DMS79 treated with DMSO at 0.1 percent for 48 hours (cell line): ENCODE data around the gene SEC16B.

Source experiments
- DNase-seq: peaks from one replicate; lab custom pipeline; 2025; lab: John Stamatoyannopoulos, UW

SEC16B gene

GRCh38 chr1:177976596-177976995, 6.7 kb upstream of the SEC16B start:
- no peak for DNase-seq

GRCh38 chr1:177975588-177976495, 6.0 kb upstream of the SEC16B start:
- no peak for DNase-seq

GRCh38 chr1:177973585-177973984, 3.7 kb upstream of the SEC16B start:
- no peak for DNase-seq

GRCh38 chr1:177969109-177969508, 749 bp downstream of the SEC16B start:
- DNase-seq, result no peak

- no peak for DNase-seq
These were observed 3.7 kb downstream of the SEC16B start for GRCh38 chr1:177966199-177966598.

GRCh38 chr1:177965293-177965692, 4.6 kb downstream of the SEC16B start:
- DNase-seq, result no peak

- no peak for DNase-seq
These were observed 5.5 kb downstream of the SEC16B start for GRCh38 chr1:177964336-177964735.

GRCh38 chr1:177960939-177961622, 8.8 kb downstream of the SEC16B start:
- DNase-seq, result no peak

GRCh38 chr1:177959811-177960515, 9.9 kb downstream of the SEC16B start:
- DNase-seq, result no peak

GRCh38 chr1:177958092-177958491, 11.8 kb downstream of the SEC16B start:
- no peak for DNase-seq

- DNase-seq, result no peak
These were observed 15.8 kb downstream of the SEC16B start for GRCh38 chr1:177954076-177954475.

- no peak for DNase-seq
These were observed 16.3 kb downstream of the SEC16B start for GRCh38 chr1:177953549-177953948.

GRCh38 chr1:177952691-177953090, 17.2 kb downstream of the SEC16B start:
- no peak for DNase-seq

GRCh38 chr1:177952249-177952648, 17.6 kb downstream of the SEC16B start:
- peak; percentile 12 for DNase-seq

- no peak for DNase-seq
These were observed 19.4 kb downstream of the SEC16B start for GRCh38 chr1:177950506-177950905.

- DNase-seq, result peak; percentile 32
These were observed 21.4 kb downstream of the SEC16B start for GRCh38 chr1:177948336-177948972.

- no peak for DNase-seq
These were observed 22.2 kb downstream of the SEC16B start for GRCh38 chr1:177947623-177948022.

GRCh38 chr1:177945943-177946650, 23.8 kb downstream of the SEC16B start:
- DNase-seq, result peak; percentile 22

GRCh38 chr1:177944016-177944949, 25.6 kb downstream of the SEC16B start:
- no peak for DNase-seq

- DNase-seq, result no peak
These were observed 27.9 kb downstream of the SEC16B start for GRCh38 chr1:177941976-177942375.
